ENCODE measurements around the gene CSF2. TPM values are rescaled to one million over a fixed set of nuclear protein-coding genes. Genes with fewer than 3 reads are reported as not detected.

Gene CSF2
- total RNA-seq, 1 donor from 2014 or later: not detected

- intact Hi-C loops (cut with DNase I): no loop called here
- Histone ChIP-seq H3K4me3 (no peak overlapping the region), H3K4me1 (no peaks in the 10 kb centered on the region), H3K36me3 (no peaks in the 10 kb centered on the region), H3K27me3 (no peaks in the 10 kb centered on the region), H3K9me3 (no peaks in the 10 kb centered on the region), H3K27ac (no peak overlapping the region)
- TF ChIP-seq, protein P1, sequence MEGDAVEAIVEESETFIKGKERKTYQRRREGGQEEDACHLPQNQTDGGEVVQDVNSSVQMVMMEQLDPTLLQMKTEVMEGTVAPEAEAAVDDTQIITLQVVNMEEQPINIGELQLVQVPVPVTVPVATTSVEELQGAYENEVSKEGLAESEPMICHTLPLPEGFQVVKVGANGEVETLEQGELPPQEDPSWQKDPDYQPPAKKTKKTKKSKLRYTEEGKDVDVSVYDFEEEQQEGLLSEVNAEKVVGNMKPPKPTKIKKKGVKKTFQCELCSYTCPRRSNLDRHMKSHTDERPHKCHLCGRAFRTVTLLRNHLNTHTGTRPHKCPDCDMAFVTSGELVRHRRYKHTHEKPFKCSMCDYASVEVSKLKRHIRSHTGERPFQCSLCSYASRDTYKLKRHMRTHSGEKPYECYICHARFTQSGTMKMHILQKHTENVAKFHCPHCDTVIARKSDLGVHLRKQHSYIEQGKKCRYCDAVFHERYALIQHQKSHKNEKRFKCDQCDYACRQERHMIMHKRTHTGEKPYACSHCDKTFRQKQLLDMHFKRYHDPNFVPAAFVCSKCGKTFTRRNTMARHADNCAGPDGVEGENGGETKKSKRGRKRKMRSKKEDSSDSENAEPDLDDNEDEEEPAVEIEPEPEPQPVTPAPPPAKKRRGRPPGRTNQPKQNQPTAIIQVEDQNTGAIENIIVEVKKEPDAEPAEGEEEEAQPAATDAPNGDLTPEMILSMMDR (IDR thresholded peaks at IDR 0.05): no peak
- no peak for TF ChIP-seq POLR2A (IDR thresholded peaks at IDR 0.05)
- DNase-seq (ENCODE audit: extremely low spot score in 2 of 2): no peak
These were observed 5.4 kb upstream of the CSF2 start for GRCh38 chr5:132067941-132068808.

DNA sequence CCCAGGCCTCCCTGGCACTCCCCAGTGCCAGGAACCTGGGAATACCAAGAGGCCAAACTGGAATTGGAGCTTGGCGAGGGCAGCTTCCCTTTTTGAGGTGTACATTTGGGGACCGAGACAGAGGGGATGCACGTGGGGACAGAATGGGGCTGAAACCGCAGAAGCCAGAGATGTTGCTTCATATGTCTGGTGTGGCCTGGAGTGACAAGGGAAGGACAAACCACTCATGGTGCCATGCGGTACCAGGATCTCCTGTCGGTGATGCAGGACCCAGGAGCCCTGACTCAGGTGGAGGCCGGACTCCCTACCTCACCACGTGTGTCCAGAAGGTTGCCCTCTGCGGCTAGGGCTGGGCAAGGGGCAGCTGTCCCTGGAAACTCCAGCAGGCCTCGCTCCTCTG, 4.0 kb upstream of the CSF2 start:
- TF ChIP-seq POLR2A (IDR thresholded peaks at IDR 0.05) (no peak), POLR2AphosphoS5 (IDR thresholded peaks at IDR 0.05; ENCODE audit: insufficient read depth in 1 of 2, low read depth in 1 of 2) (no peak)
- TF ChIP-seq, protein P1 (IDR thresholded peaks at IDR 0.05): no peak
- no peaks in the 10 kb centered on the region for H3K27me3 ChIP-seq
- no peaks in the 10 kb centered on the region for H3K4me1 ChIP-seq
- H3K27ac ChIP-seq: no peak overlapping the region
- intact Hi-C loops (cut with DNase I): no loop called here
- no peaks in the 10 kb centered on the region for H3K36me3 ChIP-seq
- no peak overlapping the region for H3K4me3 ChIP-seq
- H3K9me3 ChIP-seq: no peaks in the 10 kb centered on the region
- no peak for DNase-seq (ENCODE audit: extremely low spot score in 2 of 2)

- intact Hi-C loops (cut with DNase I): no loop called here
- Histone ChIP-seq H3K27me3 (no peaks in the 10 kb centered on the region), H3K4me3 (no peak overlapping the region), H3K27ac (no peak overlapping the region), H3K9me3 (no peaks in the 10 kb centered on the region), H3K36me3 (no peaks in the 10 kb centered on the region), H3K4me1 (no peaks in the 10 kb centered on the region)
- TF ChIP-seq, protein P1 (IDR thresholded peaks at IDR 0.05): no peak
- TF ChIP-seq POLR2A (IDR thresholded peaks at IDR 0.05) (no peak), POLR2AphosphoS5 (IDR thresholded peaks at IDR 0.05; ENCODE audit: insufficient read depth in 1 of 2, low read depth in 1 of 2) (no peak)
- no peak for DNase-seq (ENCODE audit: extremely low spot score in 2 of 2)
These were observed 3.6 kb upstream of the CSF2 start for GRCh38 chr5:132069994-132070393.

GRCh38 chr5:132070460-132071337, 2.9 kb upstream of the CSF2 start:
- H3K4me3 ChIP-seq: no peak overlapping the region
- TF ChIP-seq POLR2AphosphoS5 (IDR thresholded peaks at IDR 0.05; ENCODE audit: insufficient read depth in 1 of 2, low read depth in 1 of 2) (no peak), POLR2A (IDR thresholded peaks at IDR 0.05) (no peak)
- TF ChIP-seq, protein P1 (IDR thresholded peaks at IDR 0.05): no peak
- no peak overlapping the region for H3K27ac ChIP-seq
- H3K4me1 ChIP-seq: no peaks in the 10 kb centered on the region
- no peaks in the 10 kb centered on the region for H3K36me3 ChIP-seq
- no peaks in the 10 kb centered on the region for H3K9me3 ChIP-seq
- intact Hi-C loops (cut with DNase I): no loop called here
- H3K27me3 ChIP-seq: no peaks in the 10 kb centered on the region
- no peak for DNase-seq (ENCODE audit: extremely low spot score in 2 of 2)
